Nephron progenitor cell (in vitro differentiated cells): ENCODE results near the gene TBX20.
"Not testable (repeated sequence)": the region's sequence is repeated elsewhere in the genome, so short reads cannot be mapped to it uniquely, and the experiment has no call there.

ENCODE experiments used
- DNase-seq: peaks from one replicate; pipeline ENCODE4 v3.0.0; 2021
- H3K27ac Mint-ChIP-seq: 2 replicates; pipeline ENCODE4 v1.8.0; 2021; ENCODE audit warnings: mild to moderate bottlenecking, moderate library complexity, mixed read lengths
- H3K27me3 Mint-ChIP-seq: 2 replicates; pipeline ENCODE4 v1.8.0; 2021; ENCODE audit warnings: mild to moderate bottlenecking, low read depth, mixed read lengths; ENCODE audit not compliant: poor library complexity
- H3K36me3 Mint-ChIP-seq: 2 replicates; pipeline ENCODE4 v1.8.0; 2021; ENCODE audit warnings: low read depth, mixed read lengths
- H3K4me1 Mint-ChIP-seq: 2 replicates; pipeline ENCODE4 v1.8.0; 2021; ENCODE audit warnings: mixed read lengths
- H3K4me3 Mint-ChIP-seq: 2 replicates; pipeline ENCODE4 v1.8.0; 2021; ENCODE audit warnings: mild to moderate bottlenecking, moderate library complexity, mixed read lengths
- H3K9me3 Mint-ChIP-seq: 2 replicates; pipeline ENCODE4 v1.8.0; 2021; ENCODE audit warnings: mild to moderate bottlenecking, moderate library complexity, mixed read lengths
- CTCF ChIP-seq: fragments of 200-600 bp; sonication (generic); IDR thresholded peaks from 2 replicates; pipeline ENCODE4 v1.5.0; 2021; ENCODE audit warnings: antibody characterized with exemption

The TBX20 gene

GRCh38 chr7:35250452-35250851, 3.4 kb downstream of the TBX20 start:
- Mint-ChIP-seq H3K4me3 (no peak overlapping the region), H3K27me3 (peaks cover 98% of the 10 kb centered on the region), H3K4me1 (peaks cover 13% of the 10 kb centered on the region), H3K9me3 (no peaks in the 10 kb centered on the region), H3K36me3 (no peaks in the 10 kb centered on the region), H3K27ac (no peak overlapping the region)
- no peak for TF ChIP-seq CTCF
- DNase-seq: no peak

GRCh38 chr7:35249537-35249907, 4.4 kb downstream of the TBX20 start:
- H3K36me3 Mint-ChIP-seq: no peaks in the 10 kb centered on the region
- peaks cover 13% of the 10 kb centered on the region for H3K4me1 Mint-ChIP-seq
- H3K9me3 Mint-ChIP-seq: no peaks in the 10 kb centered on the region
- H3K27ac Mint-ChIP-seq: no peak overlapping the region
- no peak for DNase-seq
- no peak for TF ChIP-seq CTCF
- peaks cover 98% of the 10 kb centered on the region for H3K27me3 Mint-ChIP-seq
- H3K4me3 Mint-ChIP-seq: no peak overlapping the region

- H3K9me3 Mint-ChIP-seq: no peaks in the 10 kb centered on the region
- TF ChIP-seq CTCF: no peak
- H3K4me3 Mint-ChIP-seq: peak overlapping the region; percentile 52
- H3K27me3 Mint-ChIP-seq: peaks cover 96% of the 10 kb centered on the region
- H3K4me1 Mint-ChIP-seq: peaks cover 13% of the 10 kb centered on the region
- H3K27ac Mint-ChIP-seq: no peak overlapping the region
- H3K36me3 Mint-ChIP-seq: no peaks in the 10 kb centered on the region
- peak; percentile 27 for DNase-seq
These were observed 5.0 kb downstream of the TBX20 start for GRCh38 chr7:35248576-35249536.

- peaks cover 13% of the 10 kb centered on the region for H3K4me1 Mint-ChIP-seq
- H3K4me3 Mint-ChIP-seq: no peak overlapping the region
- no peaks in the 10 kb centered on the region for H3K36me3 Mint-ChIP-seq
- no peaks in the 10 kb centered on the region for H3K9me3 Mint-ChIP-seq
- no peak for TF ChIP-seq CTCF
- DNase-seq: no peak
- H3K27ac Mint-ChIP-seq: no peak overlapping the region
- peaks cover 96% of the 10 kb centered on the region for H3K27me3 Mint-ChIP-seq
These were observed 7.1 kb downstream of the TBX20 start for GRCh38 chr7:35246819-35247218.

- no peaks in the 10 kb centered on the region for H3K36me3 Mint-ChIP-seq
- H3K4me1 Mint-ChIP-seq: no peaks in the 10 kb centered on the region
- H3K27ac Mint-ChIP-seq: no peak overlapping the region
- TF ChIP-seq CTCF: no peak
- DNase-seq: no peak
- peaks cover 59% of the 10 kb centered on the region for H3K27me3 Mint-ChIP-seq
- H3K9me3 Mint-ChIP-seq: no peaks in the 10 kb centered on the region
- H3K4me3 Mint-ChIP-seq: no peak overlapping the region
These were observed 12.0 kb downstream of the TBX20 start for GRCh38 chr7:35241884-35242283.

GRCh38 chr7:35241436-35241835, 12.5 kb downstream of the TBX20 start:
- no peaks in the 10 kb centered on the region for H3K36me3 Mint-ChIP-seq
- H3K27ac Mint-ChIP-seq: no peak overlapping the region
- H3K27me3 Mint-ChIP-seq: peaks cover 57% of the 10 kb centered on the region
- TF ChIP-seq CTCF: no peak
- H3K4me3 Mint-ChIP-seq: no peak overlapping the region
- H3K9me3 Mint-ChIP-seq: no peaks in the 10 kb centered on the region
- no peaks in the 10 kb centered on the region for H3K4me1 Mint-ChIP-seq
- no peak for DNase-seq

- DNase-seq, H3K9me3 Mint-ChIP-seq, H3K4me1 Mint-ChIP-seq, H3K27ac Mint-ChIP-seq, H3K4me3 Mint-ChIP-seq, H3K36me3 Mint-ChIP-seq: not testable (repeated sequence)
- H3K27me3 Mint-ChIP-seq: peaks cover 52% of the 10 kb centered on the region
These were observed 12.9 kb downstream of the TBX20 start for GRCh38 chr7:35241008-35241407.

GRCh38 chr7:35238456-35238855, 15.4 kb downstream of the TBX20 start:
- H3K9me3 Mint-ChIP-seq, H3K27ac Mint-ChIP-seq, H3K36me3 Mint-ChIP-seq, H3K4me1 Mint-ChIP-seq, DNase-seq, H3K4me3 Mint-ChIP-seq: not testable (repeated sequence)
- H3K27me3 Mint-ChIP-seq: peaks cover 29% of the 10 kb centered on the region
